HK-2 (cell line): ENCODE measurements around the gene TP53I3.
"Not testable (repeated sequence)": the region's sequence is repeated elsewhere in the genome, so short reads cannot be mapped to it uniquely, and the experiment has no call there.

Source experiments
- DNase-seq: peaks from one replicate; pipeline ENCODE4 v3.0.0-alpha.2; 2018; ENCODE audit not compliant: unreplicated experiment

Gene TP53I3

GRCh38 chr2:24084386-24085199 is at the start of gene TP53I3:
Gene TP53I3, minus strand, starts transcription at chr2:24084834. Its CDS starts 508 bp downstream, at chr2:24084326.
- DNase-seq = peak; percentile 94

GRCh38 chr2:24132543-24132942 is 47.9 kb upstream of the TP53I3 start:
- DNase-seq = no peak

GRCh38 chr2:24125956-24126355 is 41.3 kb upstream of the TP53I3 start:
- DNase-seq = no peak

GRCh38 chr2:24123922-24124580 is 39.4 kb upstream of the TP53I3 start:
- no peak for DNase-seq

- DNase-seq = peak; percentile 90
Measured at GRCh38 chr2:24123195-24123921, 38.7 kb upstream of the TP53I3 start, which contains the start of the genes FAM228B and PFN4. Gene FAM228B, plus strand, starts transcription at chr2:24123469. Its CDS starts 893 bp downstream, at chr2:24124362. Gene PFN4, minus strand, starts transcription at chr2:24123334. Its CDS starts 799 bp downstream, at chr2:24122535.

- no peak for DNase-seq
Measured at GRCh38 chr2:24122366-24123194, 37.9 kb upstream of the TP53I3 start.

- no peak for DNase-seq
Measured at GRCh38 chr2:24121469-24121868, 36.8 kb upstream of the TP53I3 start.

GRCh38 chr2:24121066-24121465 is 36.4 kb upstream of the TP53I3 start:
- DNase-seq = no peak

GRCh38 chr2:24117902-24118301 is 33.3 kb upstream of the TP53I3 start:
- no peak for DNase-seq

GRCh38 chr2:24115057-24115456 is 30.4 kb upstream of the TP53I3 start:
- no peak for DNase-seq

- no peak for DNase-seq
Measured at GRCh38 chr2:24111407-24111901, 26.8 kb upstream of the TP53I3 start.

- no peak for DNase-seq
Measured at GRCh38 chr2:24110660-24111303, 26.1 kb upstream of the TP53I3 start.

- not testable (repeated sequence) for DNase-seq
Measured at GRCh38 chr2:24109431-24109830, 24.8 kb upstream of the TP53I3 start.

GRCh38 chr2:24107336-24107735 is 22.7 kb upstream of the TP53I3 start:
- no peak for DNase-seq

- DNase-seq = no peak
Measured at GRCh38 chr2:24106786-24107185, 22.2 kb upstream of the TP53I3 start.

- no peak for DNase-seq
Measured at GRCh38 chr2:24105816-24106215, 21.2 kb upstream of the TP53I3 start.

- DNase-seq = no peak
Measured at GRCh38 chr2:24104906-24105305, 20.3 kb upstream of the TP53I3 start.

GRCh38 chr2:24104110-24104650 is 19.5 kb upstream of the TP53I3 start:
- DNase-seq = no peak

GRCh38 chr2:24102677-24103076 is 18.0 kb upstream of the TP53I3 start:
- DNase-seq = no peak

GRCh38 chr2:24101992-24102391 is 17.4 kb upstream of the TP53I3 start:
- no peak for DNase-seq
